K562 (cell line): Measurements from ENCODE around the gene SLC19A1.

Source experiments
- ARNT ChIP-seq, 2 experiments: fragments of 450-650 bp; IDR thresholded peaks; 2 replicates each; pipeline ENCODE4 v1.6.1; 2016; ENCODE audit warnings: mild to moderate bottlenecking in 1 of 2
- CTCF ChIP-seq, 3 experiments: IDR thresholded peaks in 2 of 3; conservative IDR thresholded peaks in 1 of 3; 2 replicates each; pipeline ENCODE4 v1.5.1; 2011 to 2012; ENCODE audit warnings: low read length in 3 of 3, mild to moderate bottlenecking in 3 of 3, control low read depth in 2 of 3, improper control_type of control experiment in 1 of 3, inconsistent platforms in 1 of 3, low read depth in 1 of 3, mixed read lengths in 1 of 3, moderate library complexity in 1 of 3; ENCODE audit not compliant: insufficient read depth in 2 of 3
- EP300 ChIP-seq: IDR thresholded peaks from 2 replicates; pipeline ENCODE4 v1.6.1; 2012; ENCODE audit warnings: low read length, improper control_type of control experiment
- ZFP91 ChIP-seq: sonication (generic); formaldehyde crosslinking; IDR thresholded peaks from 2 replicates; pipeline ENCODE4 v1.8.0; 2022; ENCODE audit warnings: mild to moderate bottlenecking, missing genetic modification reagents
- ZNF57 ChIP-seq: fragments of 450-650 bp; formaldehyde crosslinking; IDR thresholded peaks from 2 replicates; pipeline ENCODE4 v1.4.0; 2020; ENCODE audit warnings: mild to moderate bottlenecking, moderate library complexity

GRCh38 chr21:45465611-45466329 lies 76.5 kb downstream of the SLC19A1 start:
- TF ChIP-seq ZFP91 (CRISPR knock-in tag) (no peak), EP300 (no peak), ARNT (IDR thresholded peaks at IDR 0.05) (no peak), CTCF (IDR thresholded peaks at IDR 0.05 in 2 of 3, conservative IDR thresholded peaks at IDR 0.05 in 1 of 3; ENCODE audit: insufficient read depth in 2 of 3, low read depth in 1 of 3, low read length in 3 of 3) (no peak), ZNF57 (CRISPR knock-in tag) (no peak)
